ENCODE data around the gene UCK1. TPM values are rescaled to one million over a fixed set of nuclear protein-coding genes. Genes with fewer than 3 reads are reported as not detected.

Gene UCK1
- total and polyA plus RNA-seq, 2 of the 13 experiments (the other 11 are each of a cell fraction or from before 2014, with no cell fraction given) = 11.0 to 24.1 TPM

DNA sequence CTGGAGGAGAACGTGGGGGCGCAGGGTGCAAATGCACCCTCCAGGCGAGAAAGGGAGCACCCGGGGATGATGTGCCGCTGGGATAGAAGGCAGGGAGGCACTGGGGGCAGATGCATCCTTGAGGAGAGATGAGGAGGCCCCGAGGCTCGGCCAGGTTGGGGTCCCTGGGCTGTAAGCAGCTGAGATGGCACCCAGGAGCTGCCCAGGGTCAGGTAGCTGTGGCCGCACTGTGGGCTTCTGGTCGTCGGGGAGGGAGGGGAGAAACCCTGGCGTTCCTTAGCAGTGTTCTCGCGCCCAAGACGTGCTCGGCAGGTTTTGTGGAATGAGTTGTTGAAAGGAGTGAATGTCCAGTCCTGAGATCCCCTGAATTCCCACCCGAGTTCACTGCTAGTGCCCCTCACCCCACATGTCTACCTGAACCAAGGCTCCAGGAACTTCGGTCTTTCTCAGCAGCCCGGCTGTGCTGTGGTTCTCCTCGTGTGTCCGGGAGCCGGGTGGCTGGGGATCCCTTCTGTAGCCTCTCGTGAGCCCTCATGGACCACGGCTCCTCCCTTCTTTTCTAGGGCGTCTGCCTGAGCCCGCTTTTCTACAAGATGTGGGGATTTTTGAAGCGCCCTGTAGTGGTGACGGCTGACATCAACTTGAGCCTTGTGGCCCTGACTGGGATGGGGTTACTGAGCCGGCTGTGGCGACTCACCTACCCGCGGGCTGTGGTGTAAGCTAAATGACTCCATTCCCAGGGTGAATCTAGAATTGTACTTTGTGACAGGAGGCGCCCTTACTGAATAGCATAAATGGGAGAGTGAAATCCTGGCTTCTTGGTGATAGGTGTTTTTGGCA lies 27.2 kb downstream of the UCK1 start:
- FAIRE-seq = no peak
- H3K79me2 ChIP-seq (ENCODE audit: insufficient read depth, low read length) = peaks cover 2% of the 10 kb centered on the region
- peaks cover 33% of the 10 kb centered on the region for H3K4me1 ChIP-seq (ENCODE audit: insufficient read depth, low read length)
- ChIA-PET POLR2A (interaction anchor here (1.1 kb wide), 1 partner anchor 131 kb away, joined by 4 read pairs; no protein-coding TSS in a partner anchor), CTCF (ENCODE audit: low intra/inter-chr PET ratio, low total read pairs) (no interaction called here)
- no peaks in the 10 kb centered on the region for H3K9me3 ChIP-seq (ENCODE audit: low read length)
- no TSS peak for BruUV-seq (replicated peaks)
- H3K36me3 ChIP-seq (replicated peaks in 1 of 2; ENCODE audit: control insufficient read depth in 1 of 2, insufficient read depth in 2 of 2, low read length in 2 of 2) = no peaks in the 10 kb centered on the region; a peak in 4 of 5 replicates
- peak; percentile 69 for ATAC-seq
- no peak overlapping the region for H3K27ac ChIP-seq (ENCODE audit: extremely low read length, insufficient read depth, low read length)
- no peaks in the 10 kb centered on the region for H4K20me1 ChIP-seq (ENCODE audit: insufficient read depth, low read length)
- peak overlapping the region; percentile 86 to 91 (median 88) for H3K4me3 ChIP-seq (replicated peaks in 1 of 3; ENCODE audit: insufficient read depth in 1 of 3, low read depth in 2 of 3, low read length in 3 of 3)
- in situ Hi-C loops (cut with HindIII; ENCODE audit: extremely low pct_ligation_motif_present, low pct_unique_long_range_greater_than_20kb) = no loop called here
- H3K27me3 ChIP-seq (ENCODE audit: control insufficient read depth in 1 of 2, insufficient read depth in 2 of 2, low read length in 2 of 2) = no peaks in the 10 kb centered on the region; a peak in 1 of 5 replicates
- DNase-seq (ENCODE audit: low spot score) = peak; percentile 32
- intact Hi-C loops (cut with micrococcal nuclease; ENCODE audit: unreplicated experiment) = no loop called here
- WGBS (ENCODE audit: low lambda C conversion rate) = 2% methylated on average over 22 of the region's 32 CpGs
- peak overlapping the region; percentile 71 for H3K9ac ChIP-seq (ENCODE audit: insufficient read depth, low read depth, low read length)
- H2AFZ ChIP-seq (ENCODE audit: low read length) = no peak overlapping the region
- peak overlapping the region; percentile 99 for H3K4me2 ChIP-seq (ENCODE audit: low read depth, low read length)
- TF ChIP-seq ZNF788 (CRISPR knock-in tag; IDR thresholded peaks at IDR 0.05; ENCODE audit: borderline replicate concordance) = no peak
- TF ChIP-seq MYNN (CRISPR knock-in tag; IDR thresholded peaks at IDR 0.05; ENCODE audit: low read depth) = no peak
- TF ChIP-seq, protein P1, sequence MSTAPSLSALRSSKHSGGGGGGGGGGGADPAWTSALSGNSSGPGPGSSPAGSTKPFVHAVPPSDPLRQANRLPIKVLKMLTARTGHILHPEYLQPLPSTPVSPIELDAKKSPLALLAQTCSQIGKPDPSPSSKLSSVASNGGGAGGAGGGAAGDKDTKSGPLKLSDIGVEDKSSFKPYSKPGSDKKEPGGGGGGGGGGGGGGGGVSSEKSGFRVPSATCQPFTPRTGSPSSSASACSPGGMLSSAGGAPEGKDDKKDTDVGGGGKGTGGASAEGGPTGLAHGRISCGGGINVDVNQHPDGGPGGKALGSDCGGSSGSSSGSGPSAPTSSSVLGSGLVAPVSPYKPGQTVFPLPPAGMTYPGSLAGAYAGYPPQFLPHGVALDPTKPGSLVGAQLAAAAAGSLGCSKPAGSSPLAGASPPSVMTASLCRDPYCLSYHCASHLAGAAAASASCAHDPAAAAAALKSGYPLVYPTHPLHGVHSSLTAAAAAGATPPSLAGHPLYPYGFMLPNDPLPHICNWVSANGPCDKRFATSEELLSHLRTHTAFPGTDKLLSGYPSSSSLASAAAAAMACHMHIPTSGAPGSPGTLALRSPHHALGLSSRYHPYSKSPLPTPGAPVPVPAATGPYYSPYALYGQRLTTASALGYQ (CRISPR knock-in tag; IDR thresholded peaks at IDR 0.05) = no peak
- TF ChIP-seq RNF2 (conservative IDR thresholded peaks at IDR 0.05; ENCODE audit: low read depth) = no peak
- no peak for TF ChIP-seq EEA1 (CRISPR knock-in tag; IDR thresholded peaks at IDR 0.05; ENCODE audit: borderline replicate concordance)
- TF ChIP-seq, protein P2, sequence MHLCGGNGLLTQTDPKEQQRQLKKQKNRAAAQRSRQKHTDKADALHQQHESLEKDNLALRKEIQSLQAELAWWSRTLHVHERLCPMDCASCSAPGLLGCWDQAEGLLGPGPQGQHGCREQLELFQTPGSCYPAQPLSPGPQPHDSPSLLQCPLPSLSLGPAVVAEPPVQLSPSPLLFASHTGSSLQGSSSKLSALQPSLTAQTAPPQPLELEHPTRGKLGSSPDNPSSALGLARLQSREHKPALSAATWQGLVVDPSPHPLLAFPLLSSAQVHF (CRISPR knock-in tag; IDR thresholded peaks at IDR 0.05) = no peak
- no peak for TF ChIP-seq MZF1 (CRISPR knock-in tag; IDR thresholded peaks at IDR 0.05; ENCODE audit: borderline replicate concordance)
- no peak for TF ChIP-seq PHF8 (CRISPR knock-in tag; IDR thresholded peaks at IDR 0.05)
- TF ChIP-seq, protein P3, sequence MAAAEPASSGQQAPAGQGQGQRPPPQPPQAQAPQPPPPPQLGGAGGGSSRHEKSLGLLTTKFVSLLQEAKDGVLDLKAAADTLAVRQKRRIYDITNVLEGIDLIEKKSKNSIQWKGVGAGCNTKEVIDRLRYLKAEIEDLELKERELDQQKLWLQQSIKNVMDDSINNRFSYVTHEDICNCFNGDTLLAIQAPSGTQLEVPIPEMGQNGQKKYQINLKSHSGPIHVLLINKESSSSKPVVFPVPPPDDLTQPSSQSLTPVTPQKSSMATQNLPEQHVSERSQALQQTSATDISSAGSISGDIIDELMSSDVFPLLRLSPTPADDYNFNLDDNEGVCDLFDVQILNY (CRISPR knock-in tag; conservative IDR thresholded peaks at IDR 0.05) = no peak
- TF ChIP-seq ZBTB20 (CRISPR knock-in tag; IDR thresholded peaks at IDR 0.05; ENCODE audit: borderline replicate concordance, low read depth) = no peak
- no peak for TF ChIP-seq GABPA (IDR thresholded peaks at IDR 0.05; ENCODE audit: low read depth, low read length)
- TF ChIP-seq GABPA (CRISPR knock-in tag; IDR thresholded peaks at IDR 0.05; ENCODE audit: low read depth) = no peak
- TF ChIP-seq MIER2 (CRISPR knock-in tag; IDR thresholded peaks at IDR 0.05) = no peak
- no peak for TF ChIP-seq RBFOX2 (IDR thresholded peaks at IDR 0.05; ENCODE audit: low read depth, low read length)
- TF ChIP-seq ATF7-NPFF (CRISPR knock-in tag; IDR thresholded peaks at IDR 0.05; ENCODE audit: low read depth) = no peak
- TF ChIP-seq POLR2G (IDR thresholded peaks at IDR 0.05; ENCODE audit: low read depth, low read length) = no peak
- TF ChIP-seq, protein P4, sequence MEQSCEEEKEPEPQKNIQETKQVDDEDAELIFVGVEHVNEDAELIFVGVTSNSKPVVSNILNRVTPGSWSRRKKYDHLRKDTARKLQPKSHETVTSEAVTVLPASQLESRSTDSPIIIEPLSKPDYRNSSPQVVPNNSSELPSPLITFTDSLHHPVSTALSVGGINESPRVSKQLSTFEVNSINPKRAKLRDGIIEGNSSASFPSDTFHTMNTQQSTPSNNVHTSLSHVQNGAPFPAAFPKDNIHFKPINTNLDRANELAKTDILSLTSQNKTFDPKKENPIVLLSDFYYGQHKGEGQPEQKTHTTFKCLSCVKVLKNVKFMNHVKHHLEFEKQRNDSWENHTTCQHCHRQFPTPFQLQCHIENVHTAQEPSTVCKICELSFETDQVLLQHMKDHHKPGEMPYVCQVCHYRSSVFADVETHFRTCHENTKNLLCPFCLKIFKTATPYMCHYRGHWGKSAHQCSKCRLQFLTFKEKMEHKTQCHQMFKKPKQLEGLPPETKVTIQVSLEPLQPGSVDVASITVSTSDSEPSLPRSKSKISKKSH (CRISPR knock-in tag; IDR thresholded peaks at IDR 0.05; ENCODE audit: borderline replicate concordance) = no peak
- TF ChIP-seq ZNF713 (CRISPR knock-in tag; IDR thresholded peaks at IDR 0.05) = no peak

All from HepG2 (cell line).